Globus pallidus (tissue), 1 donor: ENCODE data around the gene UBE2L5.

Experiments
- DNase-seq: peaks from one replicate; pipeline ENCODE4 v3.0.0-alpha.2; 2015; ENCODE audit warnings: low spot score

Gene UBE2L5

DNA sequence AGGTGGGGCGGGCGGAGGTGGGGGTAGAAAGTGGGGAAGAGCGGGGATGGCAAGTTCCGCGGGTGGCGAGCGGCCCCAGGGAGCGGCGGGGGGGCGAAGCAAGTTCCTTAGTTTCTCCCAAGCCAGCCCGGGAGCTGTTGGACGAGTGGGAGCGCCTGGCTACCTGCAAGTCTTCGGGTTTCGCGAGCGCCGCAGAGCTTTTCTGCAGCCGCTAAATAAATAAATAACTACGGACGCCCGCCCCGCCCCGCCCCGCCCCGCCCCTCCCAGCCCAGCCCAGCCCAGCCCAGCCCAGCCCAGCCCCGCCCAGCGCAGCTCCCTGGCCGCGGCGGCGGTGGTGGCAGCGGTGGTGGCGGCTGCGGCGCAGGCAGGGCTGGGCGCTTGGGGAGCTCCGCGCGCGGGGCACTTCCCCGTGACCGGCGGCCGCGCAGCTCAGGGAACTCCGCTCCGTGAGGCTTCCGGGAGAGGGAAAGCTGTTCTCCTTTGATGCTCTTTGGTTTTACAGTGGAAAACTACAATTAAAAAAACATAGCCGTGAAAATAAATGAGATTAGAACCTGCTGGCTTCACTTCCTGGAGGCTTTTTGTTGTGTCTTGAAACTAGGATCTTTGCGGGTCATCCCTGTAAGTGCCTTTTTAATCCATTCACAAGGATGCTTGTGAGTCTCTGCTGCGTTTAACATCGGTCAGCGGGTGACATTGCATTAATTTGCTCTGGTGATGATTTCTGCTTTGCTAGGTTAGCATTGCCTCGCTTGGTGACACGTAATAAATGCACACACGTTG is at the start of gene UBE2L5:
TSS of gene UBE2L5 (plus strand) at position 440 of the 786 bp plus-strand sequence. CDS start 5,498 bp downstream, outside the sequence.
- DNase-seq, result peak; percentile 71

GRCh38 chr13:30373727-30374126 is 48.6 kb upstream of the UBE2L5 start:
- DNase-seq, result no peak

DNA sequence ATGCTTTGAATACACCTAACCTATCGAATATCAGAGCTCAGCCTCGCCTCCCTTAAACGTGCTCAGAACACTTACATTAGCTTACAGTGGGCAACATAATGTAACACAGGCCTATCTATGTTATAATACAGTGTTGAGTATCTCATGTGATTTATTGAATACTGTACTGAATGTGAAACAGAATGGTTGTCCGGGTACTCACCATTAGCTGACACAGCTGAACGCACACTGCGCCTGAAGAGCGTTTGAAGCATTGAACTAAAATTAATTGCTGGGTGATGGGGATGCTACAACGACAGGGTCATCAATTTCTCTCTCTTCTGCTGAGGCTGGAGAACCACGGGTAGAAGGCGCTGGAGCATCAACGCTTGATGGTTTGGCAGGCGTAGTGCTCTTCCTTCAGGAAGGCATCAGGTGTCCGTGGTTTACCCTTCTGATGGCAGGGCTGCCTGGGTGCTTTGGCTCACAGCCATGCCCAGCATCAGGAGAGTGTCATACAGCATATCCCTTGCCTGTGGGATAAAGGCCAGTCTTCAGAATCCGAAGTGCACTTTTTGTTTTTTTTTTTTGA is 46.9 kb upstream of the UBE2L5 start:
- DNase-seq, result no peak

DNA sequence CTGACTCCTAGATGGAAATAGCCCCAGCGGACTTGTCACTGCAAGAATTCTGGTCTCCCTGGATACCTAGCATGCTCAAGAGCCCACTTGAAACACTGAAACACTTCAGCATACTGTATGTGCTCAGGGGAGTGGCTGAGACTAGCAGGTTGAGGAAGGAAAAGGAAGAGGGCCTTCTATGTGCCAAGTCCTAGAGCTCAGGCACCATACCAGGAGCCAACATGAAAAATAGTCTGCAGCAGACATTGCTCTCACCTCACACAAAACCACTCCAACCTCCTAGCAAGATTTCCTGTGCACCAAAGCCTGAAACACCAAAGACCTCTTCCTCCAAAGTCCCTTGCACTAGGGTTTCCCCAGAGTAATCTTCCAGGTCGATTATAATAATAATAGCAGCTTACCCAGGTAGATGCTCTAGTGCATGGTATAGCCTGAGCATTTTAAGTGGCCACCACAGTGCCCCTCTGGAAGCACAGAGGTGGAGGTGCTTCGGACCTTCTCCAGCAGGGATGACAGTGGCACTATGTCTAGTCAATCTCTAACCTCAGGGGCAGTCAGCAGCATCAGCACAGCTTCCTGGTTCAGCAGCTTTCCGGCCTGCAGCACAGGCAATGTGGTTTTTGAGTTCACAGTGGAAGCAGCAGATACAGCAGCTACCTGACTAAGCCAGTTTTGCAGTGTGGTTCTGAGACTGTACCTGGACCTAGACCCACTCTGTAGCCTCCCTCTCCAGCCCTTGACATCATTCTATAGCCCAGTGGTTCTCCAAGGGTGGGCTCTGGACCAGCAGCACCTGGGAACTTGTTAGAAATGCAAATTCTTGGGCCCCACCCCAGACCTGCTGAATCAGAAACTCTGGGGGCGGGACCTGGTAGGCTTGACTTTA is 45.6 kb upstream of the UBE2L5 start:
- no peak for DNase-seq

DNA sequence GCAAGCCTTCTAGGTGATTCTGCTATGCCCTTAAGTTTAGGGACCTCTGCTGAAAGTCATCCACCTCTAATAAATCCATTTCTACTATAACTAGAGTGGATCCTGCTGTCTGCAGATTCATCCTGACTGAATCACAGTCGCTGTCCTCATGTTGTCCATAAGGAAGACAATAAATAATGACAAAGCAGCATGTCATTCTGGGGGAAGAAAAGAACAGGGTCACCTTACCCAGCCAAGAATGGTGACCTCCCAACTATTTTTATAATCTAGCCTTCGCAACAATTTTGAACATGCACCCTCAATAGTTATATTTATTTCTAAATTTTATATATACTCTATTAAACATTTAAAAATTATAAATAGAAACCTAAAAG is 45.0 kb upstream of the UBE2L5 start:
- no peak for DNase-seq

GRCh38 chr13:30378191-30378590 is 44.1 kb upstream of the UBE2L5 start:
- DNase-seq, result no peak

- DNase-seq, result no peak
Observed at GRCh38 chr13:30381049-30381448, 41.2 kb upstream of the UBE2L5 start.

GRCh38 chr13:30382836-30383525 is 39.3 kb upstream of the UBE2L5 start:
- DNase-seq, result no peak

GRCh38 chr13:30388406-30389283 is 33.6 kb upstream of the UBE2L5 start:
- no peak for DNase-seq

DNA sequence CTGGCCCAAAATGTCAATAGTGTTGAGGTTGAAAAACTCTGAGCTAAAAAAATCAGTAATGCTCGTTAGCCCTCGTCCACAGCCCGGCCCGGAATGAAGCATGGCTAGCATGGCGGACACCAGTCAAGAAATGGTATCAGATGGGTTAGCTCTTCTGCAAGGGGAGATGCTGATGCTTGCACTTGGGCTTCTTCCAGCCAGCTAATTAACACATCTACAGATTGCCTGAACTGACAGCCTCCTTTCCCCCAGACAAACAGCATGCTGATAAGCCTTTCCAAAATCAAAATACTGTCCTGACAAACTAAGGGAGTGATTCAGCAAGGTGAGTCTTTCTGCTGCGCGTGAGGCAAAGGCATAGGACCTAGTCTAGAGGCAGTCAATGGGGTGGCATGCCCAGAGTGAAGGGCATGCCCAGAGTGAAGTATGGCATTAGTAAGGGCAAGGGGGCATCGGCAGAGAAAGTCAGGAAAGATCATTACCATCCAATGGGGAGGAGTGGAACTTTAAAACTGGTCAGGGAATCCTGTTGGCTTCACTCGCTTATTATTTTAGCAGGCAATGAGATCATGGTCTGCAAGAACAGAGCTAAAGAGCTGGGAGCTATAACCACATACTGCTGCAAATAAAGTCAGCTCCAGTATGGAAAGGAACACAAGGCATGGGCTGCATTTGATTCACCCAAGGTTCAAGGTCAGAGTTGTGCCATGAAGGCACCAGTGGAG is 30.2 kb upstream of the UBE2L5 start:
- no peak for DNase-seq

GRCh38 chr13:30392681-30393045 is 29.6 kb upstream of the UBE2L5 start:
- DNase-seq, result no peak

GRCh38 chr13:30394751-30395191 is 27.5 kb upstream of the UBE2L5 start:
- no peak for DNase-seq

GRCh38 chr13:30395192-30396158 is 26.8 kb upstream of the UBE2L5 start:
- peak; percentile 93 for DNase-seq

DNA sequence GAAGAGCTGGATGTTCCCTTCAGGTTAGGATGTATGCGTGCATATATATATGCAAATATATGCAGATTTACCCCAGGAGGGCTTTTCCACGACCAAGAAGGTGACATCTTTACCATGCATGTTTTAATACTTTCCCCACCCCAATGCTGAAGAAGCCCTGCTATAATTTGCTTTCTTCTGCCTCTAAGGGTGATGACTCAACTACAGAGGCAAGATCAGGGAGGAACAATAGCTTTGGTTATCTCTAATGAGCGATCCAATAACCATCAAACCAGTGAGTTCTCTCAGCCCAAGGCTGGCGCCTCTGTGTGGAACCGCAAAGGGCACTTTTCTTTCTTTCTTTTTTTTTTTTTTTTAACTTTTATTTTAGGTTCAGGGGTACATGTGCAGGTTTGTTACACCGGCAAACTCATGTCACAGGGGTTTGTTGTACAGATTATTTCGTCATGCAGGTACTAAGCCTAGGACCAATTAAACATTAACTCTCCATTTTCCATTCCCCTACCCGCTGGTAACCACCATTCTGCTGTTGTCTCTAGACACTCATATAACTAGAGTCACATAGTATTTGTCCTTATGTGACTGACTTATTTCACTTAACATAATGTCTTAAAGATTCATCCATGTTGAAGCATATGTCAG is 25.7 kb upstream of the UBE2L5 start:
- DNase-seq, result peak; percentile 37

- no peak for DNase-seq
Observed at GRCh38 chr13:30398601-30399072, 23.7 kb upstream of the UBE2L5 start.

GRCh38 chr13:30400376-30400775 is 21.9 kb upstream of the UBE2L5 start:
- no peak for DNase-seq

DNA sequence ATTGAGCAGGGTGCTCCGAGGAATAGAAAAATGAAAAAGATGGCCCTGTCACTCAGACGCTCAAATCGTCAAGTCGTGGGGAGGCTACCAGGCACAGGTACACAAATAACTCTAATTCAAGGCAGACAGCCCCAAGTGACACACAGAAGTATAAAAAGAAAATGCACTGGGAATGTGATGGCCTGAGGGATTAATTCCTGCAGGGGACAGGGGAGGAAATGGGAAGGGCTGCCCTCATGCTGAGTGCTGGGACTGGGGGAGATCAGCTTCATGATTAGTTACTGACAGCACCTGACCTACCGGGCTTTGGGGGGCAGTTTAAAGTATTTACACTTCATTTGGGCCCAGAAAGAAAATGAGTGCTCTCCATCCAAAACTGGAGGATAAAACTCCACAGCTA is 20.9 kb upstream of the UBE2L5 start:
- no peak for DNase-seq

- DNase-seq, result no peak
Observed at GRCh38 chr13:30403456-30403855, 18.8 kb upstream of the UBE2L5 start.

DNA sequence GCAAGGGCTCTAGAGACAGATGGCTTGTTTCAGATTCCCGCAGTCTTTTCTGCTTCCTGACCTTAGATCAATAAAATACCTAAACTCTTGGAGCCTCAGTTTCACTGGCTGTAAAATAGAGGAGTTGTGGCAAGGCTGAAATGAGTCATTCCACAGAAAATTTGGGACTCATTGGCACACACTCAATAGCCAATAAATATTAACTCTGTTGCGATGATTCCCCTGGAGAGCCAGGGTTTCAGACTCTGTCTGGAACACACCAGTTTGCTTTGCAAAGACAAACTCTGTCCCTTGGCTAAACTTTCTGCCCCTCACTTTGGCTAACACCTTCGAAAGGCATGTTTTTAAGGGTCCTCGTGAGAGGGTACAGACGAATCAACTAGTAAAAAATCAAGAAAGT is 18.1 kb upstream of the UBE2L5 start:
- no peak for DNase-seq
